ENCODE measurements around the gene WT1. TPM values are rescaled to one million over a fixed set of nuclear protein-coding genes. Genes with fewer than 3 reads are reported as not detected.

Gene WT1
- total and polyA plus RNA-seq, 2 of the 4 experiments (the other 2 are of a cell fraction), result not detected

- H3K4me2 ChIP-seq (ENCODE audit: low read depth, low read length), result no peak overlapping the region
- no peak overlapping the region for H2BK15ac ChIP-seq (ENCODE audit: low read depth, low read length)
- intact Hi-C loops (cut with micrococcal nuclease) (no loop called here), in situ Hi-C loops (cut with MboI; ENCODE audit: low sequenced_read_pairs) (no loop called here), dilution Hi-C loops (cut with HindIII; ENCODE audit: low sequenced_read_pairs, unreplicated experiment) (no loop called here)
- H3K9me3 ChIP-seq (ENCODE audit: control insufficient read depth, insufficient read depth, low read length), result no peaks in the 10 kb centered on the region
- TF ChIP-seq CHD1 (IDR thresholded peaks at IDR 0.05; ENCODE audit: low read depth, low read length), result no peak
- no peak for TF ChIP-seq RFX5 (IDR thresholded peaks at IDR 0.05; ENCODE audit: low read depth, low read length)
- TF ChIP-seq NFE2L2 (IDR thresholded peaks at IDR 0.05; ENCODE audit: low read depth, low read length), result no peak
- no peak for TF ChIP-seq POLR2A (IDR thresholded peaks at IDR 0.05; ENCODE audit: low read depth, low read length)
- no peak for TF ChIP-seq BHLHE40 (IDR thresholded peaks at IDR 0.05; ENCODE audit: low read depth, low read length)
- TF ChIP-seq ELK1 (IDR thresholded peaks at IDR 0.05; ENCODE audit: borderline replicate concordance, low read depth, low read length), result no peak
- no peak for TF ChIP-seq FOS (IDR thresholded peaks at IDR 0.05; ENCODE audit: low read depth, low read length)
- TF ChIP-seq CEBPB (IDR thresholded peaks at IDR 0.05; ENCODE audit: low read depth, low read length), result no peak
- TF ChIP-seq RAD21 (IDR thresholded peaks at IDR 0.05; ENCODE audit: low read length), result no peak
- no peak for TF ChIP-seq RCOR1 (IDR thresholded peaks at IDR 0.05; ENCODE audit: insufficient replicate concordance, low read length)
- TF ChIP-seq, protein P1, sequence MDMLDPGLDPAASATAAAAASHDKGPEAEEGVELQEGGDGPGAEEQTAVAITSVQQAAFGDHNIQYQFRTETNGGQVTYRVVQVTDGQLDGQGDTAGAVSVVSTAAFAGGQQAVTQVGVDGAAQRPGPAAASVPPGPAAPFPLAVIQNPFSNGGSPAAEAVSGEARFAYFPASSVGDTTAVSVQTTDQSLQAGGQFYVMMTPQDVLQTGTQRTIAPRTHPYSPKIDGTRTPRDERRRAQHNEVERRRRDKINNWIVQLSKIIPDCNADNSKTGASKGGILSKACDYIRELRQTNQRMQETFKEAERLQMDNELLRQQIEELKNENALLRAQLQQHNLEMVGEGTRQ (IDR thresholded peaks at IDR 0.05; ENCODE audit: low read depth, low read length), result no peak
- no peak for TF ChIP-seq MAZ (IDR thresholded peaks at IDR 0.05; ENCODE audit: borderline replicate concordance, low read depth, low read length)
- TF ChIP-seq MAFK (IDR thresholded peaks at IDR 0.05; ENCODE audit: low read depth, low read length), result no peak
- TF ChIP-seq SMC3 (IDR thresholded peaks at IDR 0.05; ENCODE audit: low read depth, low read length), result no peak
- TF ChIP-seq MXI1 (IDR thresholded peaks at IDR 0.05; ENCODE audit: borderline replicate concordance, low read depth, low read length), result no peak
- TF ChIP-seq, protein P2, sequence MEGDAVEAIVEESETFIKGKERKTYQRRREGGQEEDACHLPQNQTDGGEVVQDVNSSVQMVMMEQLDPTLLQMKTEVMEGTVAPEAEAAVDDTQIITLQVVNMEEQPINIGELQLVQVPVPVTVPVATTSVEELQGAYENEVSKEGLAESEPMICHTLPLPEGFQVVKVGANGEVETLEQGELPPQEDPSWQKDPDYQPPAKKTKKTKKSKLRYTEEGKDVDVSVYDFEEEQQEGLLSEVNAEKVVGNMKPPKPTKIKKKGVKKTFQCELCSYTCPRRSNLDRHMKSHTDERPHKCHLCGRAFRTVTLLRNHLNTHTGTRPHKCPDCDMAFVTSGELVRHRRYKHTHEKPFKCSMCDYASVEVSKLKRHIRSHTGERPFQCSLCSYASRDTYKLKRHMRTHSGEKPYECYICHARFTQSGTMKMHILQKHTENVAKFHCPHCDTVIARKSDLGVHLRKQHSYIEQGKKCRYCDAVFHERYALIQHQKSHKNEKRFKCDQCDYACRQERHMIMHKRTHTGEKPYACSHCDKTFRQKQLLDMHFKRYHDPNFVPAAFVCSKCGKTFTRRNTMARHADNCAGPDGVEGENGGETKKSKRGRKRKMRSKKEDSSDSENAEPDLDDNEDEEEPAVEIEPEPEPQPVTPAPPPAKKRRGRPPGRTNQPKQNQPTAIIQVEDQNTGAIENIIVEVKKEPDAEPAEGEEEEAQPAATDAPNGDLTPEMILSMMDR (conservative IDR thresholded peaks at IDR 0.05; ENCODE audit: low read depth, low read length), result no peak
- no peak overlapping the region for H3K4me3 ChIP-seq (ENCODE audit: insufficient read depth, low read depth, low read length)
- no peak overlapping the region for H4K5ac ChIP-seq (ENCODE audit: low read depth, low read length)
- no peak overlapping the region for H2AK9ac ChIP-seq (replicated peaks; ENCODE audit: low read depth, low read length, poor library complexity)
- no peaks in the 10 kb centered on the region for H4K20me1 ChIP-seq (ENCODE audit: insufficient read depth, low read length)
- no peak overlapping the region for H3K27ac ChIP-seq (ENCODE audit: insufficient read depth, low read length)
- ATAC-seq (ENCODE audit: low read depth) (no peak; the same call in 1 of the 2 replicates), DNase-seq (no peak)
- H3K4ac ChIP-seq (ENCODE audit: low read depth, low read length), result no peak overlapping the region
- BruUV-seq (replicated peaks), result no TSS peak
- no peak overlapping the region for H3K9ac ChIP-seq (ENCODE audit: low read depth, low read length)
- no peak overlapping the region for H2BK120ac ChIP-seq (ENCODE audit: low read depth, low read length)
- no peak overlapping the region for H3K56ac ChIP-seq (ENCODE audit: extremely low read depth, insufficient read depth, low read length)
- H3K14ac ChIP-seq (replicated peaks; ENCODE audit: low read depth, low read length), result no peak overlapping the region
- H3K18ac ChIP-seq (ENCODE audit: low read depth, low read length), result no peak overlapping the region
- 0% methylated on average over 1 of the region's 13 CpGs; no CpG with 5 or more reads in 1 of the 2 experiments for WGBS, 2 experiments (ENCODE audit: extremely low coverage in 2 of 2, insufficient read length in 1 of 2)
- H3K79me1 ChIP-seq (ENCODE audit: low read depth in 1 of 2, low read length in 2 of 2), result no peaks in the 10 kb centered on the region
- CTCF ChIA-PET, result no interaction called here
- H3K36me3 ChIP-seq (ENCODE audit: control insufficient read depth, insufficient read depth, low read length), result no peaks in the 10 kb centered on the region
- no peak overlapping the region for H2AFZ ChIP-seq (replicated peaks; ENCODE audit: low read length, poor library complexity)
- H2BK5ac ChIP-seq (ENCODE audit: low read depth, low read length, poor library complexity, severe bottlenecking), result no peak overlapping the region
- H3K23ac ChIP-seq (ENCODE audit: low read depth, low read length), result no peak overlapping the region
- H2AK5ac ChIP-seq (ENCODE audit: low read depth, low read length), result no peak overlapping the region
- no peak overlapping the region for H2BK20ac ChIP-seq (ENCODE audit: low read depth, low read length)
- no peak overlapping the region for H4K8ac ChIP-seq (ENCODE audit: low read depth in 2 of 2, low read length in 2 of 2)
- H3K9me1 ChIP-seq (ENCODE audit: insufficient read depth, low read length), result no peaks in the 10 kb centered on the region
- H3K4me1 ChIP-seq (ENCODE audit: control insufficient read depth, insufficient read depth, low read length), result no peaks in the 10 kb centered on the region
- POLR2A ChIA-PET (ENCODE audit: unreplicated experiment), result no interaction called here
- peaks cover 5% of the 10 kb centered on the region for H3K27me3 ChIP-seq (ENCODE audit: control insufficient read depth, insufficient read depth, low read length)
- H4K91ac ChIP-seq (ENCODE audit: insufficient read depth, low read depth, low read length), result no peak overlapping the region
These were observed 76.6 kb downstream of the WT1 start for GRCh38 chr11:32358729-32359128.
